Activated naive CD4-positive, alpha-beta T cell treated with anti-CD3 and anti-CD28 coated beads, Interleukin-2, amount 50 U/mL, for 72 hours (primary cell): ENCODE data around the gene DDX31. TPM values are rescaled to one million over a fixed set of nuclear protein-coding genes. Genes with fewer than 3 reads are reported as not detected.

Experiments used
- ATAC-seq, 2 donors: fragments of 150-1000 bp; cut with Tn5 transposase; 2 replicates each; pipeline ENCODE4 v1.10.0; 2021; ENCODE audit warnings: mild to moderate bottlenecking in 2 of 2, moderate library complexity in 2 of 2
- DNase-seq, 2 donors: peaks; one replicate each; pipeline ENCODE4 v3.0.0; 2021 to 2022; ENCODE audit warnings: low spot score in 2 of 2
- H3K27ac Mint-ChIP-seq, 2 donors: one replicate each; pipeline ENCODE4 v1.8.0; 2022; ENCODE audit warnings: mild to moderate bottlenecking in 2 of 2, mixed read lengths in 2 of 2
- H3K36me3 Mint-ChIP-seq, 2 donors: one replicate each; pipeline ENCODE4 v1.8.0; 2022; ENCODE audit warnings: mixed read lengths in 2 of 2
- H3K9me3 Mint-ChIP-seq, 2 donors: one replicate each; pipeline ENCODE4 v1.8.0; 2022; ENCODE audit warnings: mixed read lengths in 2 of 2
- total RNA-seq, 2 donors: library from RNA; stranded (reverse); gene quantifications; one replicate each; pipeline ENCODE4 v1.2.3, GENCODE V29; 2022

The DDX31 gene
- total RNA-seq, 2 donors from 2014 or later, result 13.8 to 17.8 TPM

DNA sequence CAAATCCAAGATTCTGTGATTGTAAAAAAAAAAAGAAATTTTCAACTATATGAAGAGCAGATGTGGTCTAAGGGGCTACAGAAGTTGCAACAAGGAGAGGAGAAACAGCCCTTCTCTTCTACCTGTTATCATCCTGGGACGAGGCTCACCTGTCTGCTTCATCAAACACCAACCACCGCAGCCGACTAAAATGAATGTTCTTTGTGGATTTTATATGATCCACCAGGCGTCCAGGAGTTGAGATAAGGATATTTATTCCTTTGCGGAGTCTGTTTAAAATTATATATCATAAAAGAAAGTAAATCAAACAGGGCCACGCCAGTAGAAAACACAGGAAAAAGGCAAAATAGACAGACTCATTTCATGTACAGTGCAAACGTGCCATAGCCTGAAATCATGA lies 21.5 kb downstream of the DDX31 start:
- no peaks in the 10 kb centered on the region for H3K9me3 Mint-ChIP-seq
- DNase-seq (no peak), ATAC-seq (no peak)
- peaks cover 10 to 22% of the 10 kb centered on the region in 2 donors for H3K36me3 Mint-ChIP-seq
- no peak overlapping the region for H3K27ac Mint-ChIP-seq

GRCh38 chr9:132647806-132648205 lies 22.0 kb downstream of the DDX31 start:
- Mint-ChIP-seq H3K36me3 (peaks cover 10 to 22% of the 10 kb centered on the region in 2 donors), H3K9me3 (no peaks in the 10 kb centered on the region), H3K27ac (no peak overlapping the region)
- no peak for DNase-seq
- no peak for ATAC-seq

GRCh38 chr9:132647355-132647754 lies 22.4 kb downstream of the DDX31 start:
- H3K9me3 Mint-ChIP-seq, result no peaks in the 10 kb centered on the region
- DNase-seq, result no peak

DNA sequence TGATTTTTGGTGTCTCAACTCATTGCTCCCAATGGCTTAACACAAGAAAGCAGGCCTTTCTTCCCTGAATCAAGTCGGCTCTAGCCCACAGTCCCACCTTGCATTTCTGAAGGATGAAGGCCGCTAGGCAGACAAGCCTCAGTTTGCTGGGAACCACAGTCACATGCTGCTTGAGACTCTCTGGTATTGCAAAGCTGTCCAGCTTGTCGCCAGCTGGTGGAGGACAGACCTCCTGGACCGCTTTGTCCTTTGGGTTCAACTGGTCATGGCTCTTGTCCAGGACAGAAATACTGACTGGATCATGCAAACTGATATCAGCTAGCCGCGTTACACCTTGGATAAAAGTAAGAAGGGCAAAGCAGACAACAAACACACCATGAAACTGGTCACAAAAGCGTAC lies 23.1 kb downstream of the DDX31 start:
- H3K27ac Mint-ChIP-seq, result peak overlapping the region in 1 of 2 donors; percentile 62

More at GRCh38 chr9:132647355-132647754, 22.4 kb downstream of the DDX31 start:
- no peak overlapping the region for H3K27ac Mint-ChIP-seq
- H3K36me3 Mint-ChIP-seq, result peaks cover 10 to 22% of the 10 kb centered on the region in 2 donors
- ATAC-seq, result peak; percentile 57 to 71

GRCh38 chr9:132645711-132646110 lies 24.1 kb downstream of the DDX31 start:
- DNase-seq (no peak), ATAC-seq (no peak)
- Mint-ChIP-seq H3K36me3 (peaks cover 10 to 26% of the 10 kb centered on the region in 2 donors), H3K9me3 (no peaks in the 10 kb centered on the region), H3K27ac (no peak overlapping the region)

More for the DNA sequence above, 23.1 kb downstream of the DDX31 start:
- Mint-ChIP-seq H3K9me3 (no peaks in the 10 kb centered on the region), H3K36me3 (peaks cover 10 to 24% of the 10 kb centered on the region in 2 donors)
- DNase-seq (no peak), ATAC-seq (no peak)

GRCh38 chr9:132645306-132645705 lies 24.5 kb downstream of the DDX31 start:
- ATAC-seq, result no peak
- no peak overlapping the region for H3K27ac Mint-ChIP-seq
- H3K36me3 Mint-ChIP-seq, result peaks cover 10 to 25% of the 10 kb centered on the region in 2 donors
- no peaks in the 10 kb centered on the region for H3K9me3 Mint-ChIP-seq
- no peak for DNase-seq

- Mint-ChIP-seq H3K9me3 (no peaks in the 10 kb centered on the region), H3K27ac (no peak overlapping the region), H3K36me3 (peaks cover 10 to 20% of the 10 kb centered on the region in 2 donors)
- DNase-seq, result no peak
- no peak for ATAC-seq
These were observed 25.5 kb downstream of the DDX31 start for GRCh38 chr9:132644251-132644650.

- peaks cover 15 to 21% of the 10 kb centered on the region in 2 donors for H3K36me3 Mint-ChIP-seq
- ATAC-seq (no peak), DNase-seq (no peak)
- no peaks in the 10 kb centered on the region for H3K9me3 Mint-ChIP-seq
- peak overlapping the region in 1 of 2 donors; percentile 10 for H3K27ac Mint-ChIP-seq
These were observed 28.6 kb downstream of the DDX31 start for GRCh38 chr9:132641216-132641615.

DNA sequence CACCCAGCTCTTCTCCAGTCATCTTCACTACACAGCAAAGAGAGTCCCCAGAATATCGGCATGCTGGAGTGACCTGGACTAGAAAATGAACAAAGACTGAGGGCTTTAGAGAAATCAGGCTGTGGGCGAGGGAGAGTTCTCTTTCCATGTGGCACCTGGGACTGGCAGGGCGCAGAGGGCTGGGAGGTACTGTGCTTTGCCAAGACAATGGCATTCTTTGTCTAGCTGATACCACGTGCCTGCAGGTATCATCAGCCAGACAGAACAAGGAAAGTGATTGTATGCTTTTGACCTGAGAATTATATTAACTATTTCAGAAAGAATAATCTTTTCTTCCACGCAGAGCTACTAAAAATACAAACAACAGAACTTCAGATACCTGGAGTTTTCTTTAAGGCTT lies 30.5 kb downstream of the DDX31 start:
- ATAC-seq (no peak), DNase-seq (no peak)
- Mint-ChIP-seq H3K9me3 (no peaks in the 10 kb centered on the region), H3K27ac (no peak overlapping the region), H3K36me3 (peaks cover 6 to 13% of the 10 kb centered on the region in 2 donors)

DNA sequence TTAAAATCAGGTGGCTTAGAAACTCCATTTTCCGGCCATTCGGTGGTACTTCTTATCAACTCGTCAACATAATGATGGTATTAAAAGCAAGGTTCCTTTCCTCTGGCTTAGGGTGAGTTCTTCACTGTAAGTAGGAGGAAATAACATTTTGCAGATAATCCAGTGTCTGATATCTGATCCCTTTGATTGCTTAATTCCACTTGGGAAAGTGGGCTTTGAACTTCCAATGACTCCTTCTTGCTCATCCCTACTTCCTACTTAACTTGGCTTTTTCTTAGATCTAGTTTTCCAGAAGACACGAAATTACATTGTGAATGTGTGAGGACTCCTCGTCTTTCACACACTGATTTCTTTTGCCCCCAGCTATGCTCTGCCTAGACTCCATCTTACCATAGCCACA lies 31.5 kb downstream of the DDX31 start:
- H3K9me3 Mint-ChIP-seq, result no peaks in the 10 kb centered on the region
- no peak overlapping the region for H3K27ac Mint-ChIP-seq
- H3K36me3 Mint-ChIP-seq, result peaks cover 10 to 13% of the 10 kb centered on the region in 2 donors
- ATAC-seq, result no peak
- DNase-seq, result no peak

- DNase-seq (no peak), ATAC-seq (no peak)
- peaks cover 11 to 13% of the 10 kb centered on the region in 2 donors for H3K36me3 Mint-ChIP-seq
- H3K27ac Mint-ChIP-seq, result no peak overlapping the region
- H3K9me3 Mint-ChIP-seq, result no peaks in the 10 kb centered on the region
These were observed 32.0 kb downstream of the DDX31 start for GRCh38 chr9:132637801-132638200.

DNA sequence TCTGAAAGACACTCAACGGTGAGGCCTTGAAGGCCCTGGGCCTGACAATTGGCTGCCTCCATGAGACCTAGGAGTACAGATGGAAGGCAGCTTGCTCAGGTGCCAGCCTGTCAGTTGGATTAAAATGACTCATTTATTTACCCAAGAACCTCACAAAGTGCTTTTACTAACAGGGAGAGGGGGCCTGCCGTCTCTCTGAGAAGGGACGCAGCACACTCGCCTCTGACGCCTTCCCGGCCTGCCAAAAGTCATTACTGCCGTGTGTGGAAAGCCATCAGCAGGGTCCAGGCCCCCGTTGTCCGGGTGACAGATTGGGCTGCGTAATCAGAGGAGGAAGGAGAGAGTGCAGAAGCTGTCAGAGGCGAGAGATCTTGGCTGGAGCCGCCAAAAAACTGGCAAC lies 32.4 kb downstream of the DDX31 start:
- H3K27ac Mint-ChIP-seq, result no peak overlapping the region
- H3K9me3 Mint-ChIP-seq, result no peaks in the 10 kb centered on the region
- H3K36me3 Mint-ChIP-seq, result peaks cover 11 to 13% of the 10 kb centered on the region in 2 donors
- DNase-seq (no peak), ATAC-seq (no peak)

GRCh38 chr9:132634327-132634726 lies 35.5 kb downstream of the DDX31 start:
- ATAC-seq, result no peak
- peaks cover 11 to 16% of the 10 kb centered on the region in 2 donors for H3K36me3 Mint-ChIP-seq
- DNase-seq, result no peak
- H3K9me3 Mint-ChIP-seq, result no peaks in the 10 kb centered on the region
- H3K27ac Mint-ChIP-seq, result no peak overlapping the region

- H3K27ac Mint-ChIP-seq, result no peak overlapping the region
- ATAC-seq (no peak), DNase-seq (no peak)
- H3K9me3 Mint-ChIP-seq, result no peaks in the 10 kb centered on the region
- peaks cover 8 to 17% of the 10 kb centered on the region in 2 donors for H3K36me3 Mint-ChIP-seq
These were observed 37.2 kb downstream of the DDX31 start for GRCh38 chr9:132632413-132633129.

DNA sequence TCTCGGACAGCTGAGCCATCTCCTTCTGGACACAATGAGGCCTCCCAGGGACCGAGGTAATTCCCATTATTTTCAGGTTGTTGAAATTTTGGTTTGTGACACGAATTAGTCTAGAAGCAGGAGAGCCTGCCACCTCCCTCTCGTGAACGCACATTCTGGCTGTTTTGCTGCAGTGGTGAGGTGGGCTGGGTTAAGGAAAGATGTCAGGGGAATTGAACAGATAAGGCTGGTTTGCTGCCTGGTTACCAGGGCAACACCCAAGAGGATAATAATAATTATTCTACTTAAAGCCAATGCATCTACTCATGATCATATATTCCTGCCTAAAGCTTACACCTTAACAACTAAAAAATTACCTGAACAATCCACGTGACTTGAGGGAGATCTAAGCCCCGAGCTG lies 38.1 kb downstream of the DDX31 start:
- DNase-seq, result no peak
- H3K9me3 Mint-ChIP-seq, result no peaks in the 10 kb centered on the region
- no peak for ATAC-seq
- H3K27ac Mint-ChIP-seq, result no peak overlapping the region
- H3K36me3 Mint-ChIP-seq, result peaks cover 6 to 9% of the 10 kb centered on the region in 2 donors

DNA sequence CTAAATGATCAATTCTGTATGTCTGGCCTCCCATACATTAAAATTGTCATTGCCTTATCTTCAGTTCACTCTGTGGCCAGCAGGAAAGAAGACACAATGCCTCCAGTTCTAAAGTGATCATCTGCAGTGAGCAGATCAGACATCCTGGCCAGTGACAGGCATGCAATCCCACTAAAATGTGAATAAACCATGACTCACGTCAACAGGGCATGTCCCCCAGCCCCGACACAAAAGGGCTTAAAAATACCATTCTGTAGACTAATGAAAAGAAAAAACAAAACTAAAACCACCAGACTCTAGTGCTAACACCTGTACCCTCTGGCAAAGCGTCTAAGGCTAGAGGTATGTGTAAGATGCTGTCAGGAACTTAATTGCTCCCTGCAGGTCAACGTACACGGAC lies 38.5 kb downstream of the DDX31 start:
- no peak overlapping the region for H3K27ac Mint-ChIP-seq
- ATAC-seq, result no peak
- DNase-seq, result no peak
- H3K9me3 Mint-ChIP-seq, result no peaks in the 10 kb centered on the region
- H3K36me3 Mint-ChIP-seq, result peaks cover 6 to 10% of the 10 kb centered on the region in 2 donors

GRCh38 chr9:132630811-132631210 lies 39.0 kb downstream of the DDX31 start:
- ATAC-seq (no peak), DNase-seq (no peak)
- H3K27ac Mint-ChIP-seq, result no peak overlapping the region
- peaks cover 6 to 14% of the 10 kb centered on the region in 2 donors for H3K36me3 Mint-ChIP-seq
- no peaks in the 10 kb centered on the region for H3K9me3 Mint-ChIP-seq

DNA sequence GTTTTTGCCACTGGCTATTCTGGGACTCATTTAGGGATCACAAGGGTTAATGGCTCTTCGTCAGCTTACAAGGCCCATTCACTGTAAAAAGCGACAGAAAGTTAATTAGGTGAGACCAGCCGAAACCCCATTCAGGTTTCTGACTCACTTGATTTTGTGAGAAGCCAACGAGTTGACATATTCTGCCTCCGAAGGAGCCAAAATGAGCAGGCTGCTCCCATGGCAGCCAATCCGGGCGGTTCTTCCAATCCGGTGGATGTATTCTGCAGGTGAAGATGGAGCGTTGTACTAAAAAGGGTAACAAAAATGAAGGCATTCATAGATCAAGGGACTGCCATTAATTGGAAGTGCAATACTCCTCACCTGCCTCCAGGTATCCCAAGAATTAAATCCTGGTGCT lies 39.7 kb downstream of the DDX31 start:
- Mint-ChIP-seq H3K27ac (no peak overlapping the region), H3K36me3 (peaks cover 12 to 14% of the 10 kb centered on the region in 2 donors), H3K9me3 (no peaks in the 10 kb centered on the region)
- DNase-seq, result no peak
- no peak for ATAC-seq
